ENCODE measurements around the gene LURAP1L. TPM values are rescaled to one million over a fixed set of nuclear protein-coding genes. Genes with fewer than 3 reads are reported as not detected.

LURAP1L gene
- total and polyA plus RNA-seq, 9 donors, result 1.7 to 10.8 (median 4.2) TPM

GRCh38 chr9:12801663-12802062, 26.8 kb downstream of the LURAP1L start:
- DNase-seq, result no peak
- intact Hi-C loops (cut with DNase I), result no loop called here
- Histone ChIP-seq H3K36me3 (no peaks in the 10 kb centered on the region), H3K27ac (no peak overlapping the region), H3K4me1 (ENCODE audit: insufficient read depth) (no peaks in the 10 kb centered on the region), H3K4me3 (no peak overlapping the region), H3K9me3 (no peaks in the 10 kb centered on the region), H3K27me3 (no peaks in the 10 kb centered on the region)
- TF ChIP-seq POLR2A (IDR thresholded peaks at IDR 0.05) (no peak), CTCF (IDR thresholded peaks at IDR 0.05) (no peak), EP300 (IDR thresholded peaks at IDR 0.05) (no peak)

DNA sequence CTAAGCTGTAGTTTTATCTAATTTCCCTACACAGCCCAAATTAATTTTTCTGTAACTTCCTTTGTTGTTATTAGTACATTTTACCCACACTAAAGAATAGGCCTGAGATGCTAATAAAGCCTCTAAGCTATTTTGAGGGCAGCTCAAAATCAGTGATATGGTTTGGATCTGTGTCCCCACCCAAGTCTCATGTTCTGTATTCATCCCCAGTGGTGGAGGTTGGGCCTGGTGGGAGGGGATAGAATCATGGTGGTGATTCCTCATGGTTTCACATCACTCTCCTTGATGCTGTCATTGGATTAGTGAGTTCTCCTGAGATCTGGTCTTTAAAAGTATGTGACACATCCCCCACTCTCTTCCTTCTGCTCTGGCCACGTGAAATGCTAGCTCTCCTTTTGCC, 27.3 kb downstream of the LURAP1L start:
- no peak for DNase-seq
- Histone ChIP-seq H3K36me3 (no peaks in the 10 kb centered on the region), H3K4me3 (no peak overlapping the region), H3K27ac (no peak overlapping the region), H3K4me1 (ENCODE audit: insufficient read depth) (no peaks in the 10 kb centered on the region), H3K27me3 (no peaks in the 10 kb centered on the region), H3K9me3 (no peaks in the 10 kb centered on the region)
- 73 to 89% (median 88%) methylated on average over 1 of the region's 1 CpG for WGBS, 3 donors
- no peak for TF ChIP-seq CTCF (IDR thresholded peaks at IDR 0.05)
- no peak for TF ChIP-seq POLR2A (IDR thresholded peaks at IDR 0.05)
- TF ChIP-seq EP300 (IDR thresholded peaks at IDR 0.05), result no peak
- intact Hi-C loops (cut with DNase I), result no loop called here

- no peaks in the 10 kb centered on the region for H3K9me3 ChIP-seq
- H3K27me3 ChIP-seq, result no peaks in the 10 kb centered on the region
- no peak overlapping the region for H3K27ac ChIP-seq
These were observed 33.7 kb downstream of the LURAP1L start for GRCh38 chr9:12808569-12808968.

DNA sequence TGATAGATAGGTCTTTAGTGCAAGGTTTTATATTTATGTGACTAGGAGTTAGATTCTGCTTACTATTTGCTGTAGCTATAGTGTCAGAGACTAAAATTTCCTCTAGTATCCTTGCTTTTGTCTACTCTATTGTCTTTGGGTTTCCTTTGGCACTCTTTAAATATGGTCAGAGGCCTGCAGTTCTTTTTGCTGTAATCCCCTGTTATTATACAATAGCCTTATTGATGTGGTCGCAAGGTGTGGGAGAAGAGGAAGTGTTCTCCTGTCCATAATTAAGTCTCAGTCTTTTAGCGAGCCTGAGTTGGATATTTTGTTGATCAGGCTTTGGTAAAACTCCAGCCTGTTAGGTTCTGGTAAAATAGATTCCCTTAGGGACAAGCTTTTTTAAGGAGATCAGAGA, 34.9 kb downstream of the LURAP1L start:
- H3K4me1 ChIP-seq (ENCODE audit: insufficient read depth), result no peaks in the 10 kb centered on the region
- intact Hi-C loops (cut with DNase I), result no loop called here
- H3K9me3 ChIP-seq, result no peaks in the 10 kb centered on the region
- H3K4me3 ChIP-seq, result no peak overlapping the region
- no peaks in the 10 kb centered on the region for H3K27me3 ChIP-seq
- no peak overlapping the region for H3K27ac ChIP-seq
- TF ChIP-seq EP300 (IDR thresholded peaks at IDR 0.05) (no peak), POLR2A (IDR thresholded peaks at IDR 0.05) (no peak), CTCF (IDR thresholded peaks at IDR 0.05) (no peak)
- H3K36me3 ChIP-seq, result no peaks in the 10 kb centered on the region
- 80 to 86% (median 81%) methylated on average over 2 of the region's 2 CpGs for WGBS, 3 donors
- DNase-seq, result no peak

More at GRCh38 chr9:12808569-12808968, 33.7 kb downstream of the LURAP1L start:
- no peak overlapping the region for H3K4me3 ChIP-seq
- no peaks in the 10 kb centered on the region for H3K4me1 ChIP-seq (ENCODE audit: insufficient read depth)
- no peaks in the 10 kb centered on the region for H3K36me3 ChIP-seq
- TF ChIP-seq CTCF (IDR thresholded peaks at IDR 0.05), result no peak
- no peak for TF ChIP-seq EP300 (IDR thresholded peaks at IDR 0.05)
- no peak for TF ChIP-seq POLR2A (IDR thresholded peaks at IDR 0.05)
- DNase-seq, result no peak
- intact Hi-C loops (cut with DNase I), result no loop called here
- 96 to 100% (median 99%) methylated on average over 1 of the region's 1 CpG for WGBS, 3 donors

GRCh38 chr9:12811935-12812334, 37.1 kb downstream of the LURAP1L start:
- 94 to 98% (median 96%) methylated on average over 3 of the region's 3 CpGs for WGBS, 3 donors
- Histone ChIP-seq H3K4me1 (ENCODE audit: insufficient read depth) (peaks cover 3% of the 10 kb centered on the region), H3K4me3 (no peak overlapping the region), H3K27ac (no peak overlapping the region), H3K27me3 (no peaks in the 10 kb centered on the region), H3K36me3 (no peaks in the 10 kb centered on the region), H3K9me3 (no peaks in the 10 kb centered on the region)
- intact Hi-C loops (cut with DNase I), result no loop called here
- no peak for DNase-seq
- TF ChIP-seq EP300 (IDR thresholded peaks at IDR 0.05), result no peak
- TF ChIP-seq POLR2A (IDR thresholded peaks at IDR 0.05), result no peak
- no peak for TF ChIP-seq CTCF (IDR thresholded peaks at IDR 0.05)

Measured in ovary (tissue), 9 donors.